ENCODE results near the gene CCNY. TPM values are rescaled to one million over a fixed set of nuclear protein-coding genes. Genes with fewer than 3 reads are reported as not detected.
A peak's percentile ranks its signal among the peaks of the same experiment; 100 is the strongest.

The CCNY gene
- total and polyA plus RNA-seq, 2 experiments from 2014 or later, result 51.5 to 55.8 TPM

DNA sequence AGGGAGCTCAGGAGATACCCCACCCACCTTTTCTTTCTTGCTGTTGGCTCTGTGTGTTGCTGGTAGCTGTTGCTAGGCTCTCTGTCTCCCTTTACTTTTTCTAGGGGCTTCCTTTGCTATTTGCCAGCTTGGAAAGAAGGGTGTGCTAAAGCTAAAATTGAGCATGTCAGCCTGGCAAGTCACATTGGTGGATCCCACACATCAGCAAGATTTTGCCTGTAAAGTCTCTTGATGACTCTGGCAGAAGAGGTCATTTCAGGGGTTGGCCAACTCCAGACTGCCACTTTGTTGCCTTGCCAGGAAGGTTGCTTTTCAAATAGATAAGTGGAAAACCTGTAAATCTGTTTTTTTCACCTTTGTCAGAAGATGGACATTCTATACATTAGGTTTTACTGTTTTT, 9.9 kb downstream of the CCNY start:
- H2AFZ ChIP-seq, result no peak overlapping the region
- H3K79me2 ChIP-seq, result peaks cover 100% of the 10 kb centered on the region
- DNase-seq (ENCODE audit: low spot score), result no peak
- H3K27me3 ChIP-seq, result no peaks in the 10 kb centered on the region
- no peaks in the 10 kb centered on the region for H3K9me3 ChIP-seq (ENCODE audit: low read depth)
- H3K4me2 ChIP-seq, result no peak overlapping the region
- no peaks in the 10 kb centered on the region for H3K9me2 ChIP-seq (replicated peaks; ENCODE audit: insufficient read depth)
- H3K27ac ChIP-seq, result no peak overlapping the region
- H4K20me1 ChIP-seq (ENCODE audit: insufficient read depth, poor library complexity, severe bottlenecking), result peaks cover 76% of the 10 kb centered on the region
- peaks cover 40% of the 10 kb centered on the region for H3K4me1 ChIP-seq (ENCODE audit: insufficient read depth)
- no peaks in the 10 kb centered on the region for H3K36me3 ChIP-seq (replicated peaks; ENCODE audit: insufficient read depth, low read depth)
- TF ChIP-seq, protein P1, sequence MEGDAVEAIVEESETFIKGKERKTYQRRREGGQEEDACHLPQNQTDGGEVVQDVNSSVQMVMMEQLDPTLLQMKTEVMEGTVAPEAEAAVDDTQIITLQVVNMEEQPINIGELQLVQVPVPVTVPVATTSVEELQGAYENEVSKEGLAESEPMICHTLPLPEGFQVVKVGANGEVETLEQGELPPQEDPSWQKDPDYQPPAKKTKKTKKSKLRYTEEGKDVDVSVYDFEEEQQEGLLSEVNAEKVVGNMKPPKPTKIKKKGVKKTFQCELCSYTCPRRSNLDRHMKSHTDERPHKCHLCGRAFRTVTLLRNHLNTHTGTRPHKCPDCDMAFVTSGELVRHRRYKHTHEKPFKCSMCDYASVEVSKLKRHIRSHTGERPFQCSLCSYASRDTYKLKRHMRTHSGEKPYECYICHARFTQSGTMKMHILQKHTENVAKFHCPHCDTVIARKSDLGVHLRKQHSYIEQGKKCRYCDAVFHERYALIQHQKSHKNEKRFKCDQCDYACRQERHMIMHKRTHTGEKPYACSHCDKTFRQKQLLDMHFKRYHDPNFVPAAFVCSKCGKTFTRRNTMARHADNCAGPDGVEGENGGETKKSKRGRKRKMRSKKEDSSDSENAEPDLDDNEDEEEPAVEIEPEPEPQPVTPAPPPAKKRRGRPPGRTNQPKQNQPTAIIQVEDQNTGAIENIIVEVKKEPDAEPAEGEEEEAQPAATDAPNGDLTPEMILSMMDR (IDR thresholded peaks at IDR 0.05; ENCODE audit: poor library complexity), result no peak
- TF ChIP-seq EZH2 (IDR thresholded peaks at IDR 0.05; ENCODE audit: borderline replicate concordance), result no peak
- no peak for TF ChIP-seq EZH2phosphoT487 (IDR thresholded peaks at IDR 0.05; ENCODE audit: low read depth, severe bottlenecking, unreplicated experiment)
- H3K4me3 ChIP-seq, result no peak overlapping the region

- Histone ChIP-seq H4K20me1 (ENCODE audit: insufficient read depth, poor library complexity, severe bottlenecking) (peaks cover 76% of the 10 kb centered on the region), H3K9me3 (ENCODE audit: low read depth) (no peaks in the 10 kb centered on the region), H3K4me2 (peak overlapping the region; percentile 2), H3K4me1 (ENCODE audit: insufficient read depth) (peaks cover 46% of the 10 kb centered on the region), H3K27me3 (no peaks in the 10 kb centered on the region), H3K4me3 (no peak overlapping the region), H3K9me2 (replicated peaks; ENCODE audit: insufficient read depth) (no peaks in the 10 kb centered on the region), H3K27ac (no peak overlapping the region), H3K36me3 (replicated peaks; ENCODE audit: insufficient read depth, low read depth) (no peaks in the 10 kb centered on the region), H3K79me2 (peaks cover 100% of the 10 kb centered on the region), H2AFZ (no peak overlapping the region)
- WGBS (ENCODE audit: low lambda C conversion rate, missing lambda C conversion rate), result 70% methylated on average over 2 of the region's 2 CpGs
- no peak for DNase-seq (ENCODE audit: low spot score)
- TF ChIP-seq EZH2phosphoT487 (IDR thresholded peaks at IDR 0.05; ENCODE audit: low read depth, severe bottlenecking, unreplicated experiment) (no peak), EZH2 (IDR thresholded peaks at IDR 0.05; ENCODE audit: borderline replicate concordance) (no peak)
- TF ChIP-seq, protein P1 (IDR thresholded peaks at IDR 0.05; ENCODE audit: poor library complexity), result no peak
Observed at GRCh38 chr10:35347121-35347562, 10.8 kb downstream of the CCNY start.

DNA sequence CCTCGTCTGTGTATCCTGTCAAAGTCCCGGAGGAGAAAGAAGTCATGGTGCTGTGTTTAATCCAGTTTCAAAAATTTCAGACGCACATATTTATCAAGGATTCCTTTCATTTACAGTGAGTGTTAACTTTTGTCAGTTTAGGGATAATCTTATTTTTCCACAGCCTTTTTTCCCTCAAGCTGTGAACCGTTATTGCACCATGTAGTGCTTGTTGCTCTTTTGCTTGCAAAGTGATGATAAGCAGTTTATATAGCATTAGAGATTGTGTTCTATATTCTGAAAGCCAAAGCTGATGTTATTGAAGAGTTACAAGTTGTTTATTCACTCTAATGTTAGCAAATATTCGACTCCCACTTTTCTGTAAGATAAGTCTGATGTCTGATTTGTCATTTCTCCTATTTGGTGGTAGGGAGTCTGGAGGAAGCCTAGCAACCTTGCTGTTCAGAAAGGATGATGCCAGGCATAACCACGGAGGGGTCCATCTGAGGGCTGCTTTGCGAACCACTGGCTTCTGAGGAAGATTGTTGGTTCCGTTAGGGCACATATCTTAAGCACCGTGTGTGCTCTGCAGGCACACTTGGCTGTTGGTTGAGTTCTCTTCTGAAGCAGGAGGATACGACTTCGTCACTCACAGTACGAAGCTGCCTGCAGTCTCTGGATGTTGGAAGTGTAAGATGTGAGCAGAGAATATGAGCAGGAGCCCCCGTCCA, 11.7 kb downstream of the CCNY start:
- DNase-seq (ENCODE audit: low spot score), result no peak
- no peak overlapping the region for H3K4me3 ChIP-seq
- no peaks in the 10 kb centered on the region for H3K9me2 ChIP-seq (replicated peaks; ENCODE audit: insufficient read depth)
- no peaks in the 10 kb centered on the region for H3K9me3 ChIP-seq (ENCODE audit: low read depth)
- H3K79me2 ChIP-seq, result peaks cover 100% of the 10 kb centered on the region
- peak overlapping the region; percentile 5 for H3K4me2 ChIP-seq
- no peak overlapping the region for H2AFZ ChIP-seq
- peaks cover 48% of the 10 kb centered on the region for H3K4me1 ChIP-seq (ENCODE audit: insufficient read depth)
- TF ChIP-seq, protein P1 (IDR thresholded peaks at IDR 0.05; ENCODE audit: poor library complexity), result no peak
- no peak for TF ChIP-seq EZH2 (IDR thresholded peaks at IDR 0.05; ENCODE audit: borderline replicate concordance)
- TF ChIP-seq EZH2phosphoT487 (IDR thresholded peaks at IDR 0.05; ENCODE audit: low read depth, severe bottlenecking, unreplicated experiment), result no peak
- H3K27me3 ChIP-seq, result no peaks in the 10 kb centered on the region
- H4K20me1 ChIP-seq (ENCODE audit: insufficient read depth, poor library complexity, severe bottlenecking), result peaks cover 74% of the 10 kb centered on the region
- no peaks in the 10 kb centered on the region for H3K36me3 ChIP-seq (replicated peaks; ENCODE audit: insufficient read depth, low read depth)
- 71% methylated on average over 13 of the region's 13 CpGs for WGBS (ENCODE audit: low lambda C conversion rate, missing lambda C conversion rate)
- no peak overlapping the region for H3K27ac ChIP-seq

All from hepatocyte (in vitro differentiated cells).